T-helper 2 cell treated with Interferon-gamma antibody and Interleukin-4, amounts not matched to agents 100 ng/mL and 5 ng/mL, for 36 hours (primary cell): ENCODE data around the gene SLC15A5. TPM values are rescaled to one million over a fixed set of nuclear protein-coding genes. Genes with fewer than 3 reads are reported as not detected.

Source experiments
- intact Hi-C: fragments of 100-400 bp; cut with micrococcal nuclease; formaldehyde crosslinking; loops from one replicate; pipeline ENCODE4 v1.15.1; 2023
- total RNA-seq: library from RNA; stranded (reverse); gene quantifications from 2 replicates; pipeline ENCODE4 v1.2.3, GENCODE V29; 2022

Gene SLC15A5
- total RNA-seq, 1 donor from 2014 or later, result not detected

GRCh38 chr12:16184681-16185080, 92.8 kb downstream of the SLC15A5 start:
- intact Hi-C loops, result no loop called here

GRCh38 chr12:16183541-16183940, 93.9 kb downstream of the SLC15A5 start:
- intact Hi-C loops, result no loop called here

- intact Hi-C loops, result no loop called here
These were observed 101.6 kb downstream of the SLC15A5 start for GRCh38 chr12:16175840-16176239.

GRCh38 chr12:16174282-16174681, 103.2 kb downstream of the SLC15A5 start:
- intact Hi-C loops, result no loop called here

- intact Hi-C loops, result no loop called here
These were observed 106.1 kb downstream of the SLC15A5 start for GRCh38 chr12:16171348-16171747.

- intact Hi-C loops, result no loop called here
These were observed 109.4 kb downstream of the SLC15A5 start for GRCh38 chr12:16168078-16168477.

GRCh38 chr12:16166563-16167470, 110.7 kb downstream of the SLC15A5 start:
- intact Hi-C loops, result no loop called here

GRCh38 chr12:16165506-16165905, 112.0 kb downstream of the SLC15A5 start:
- intact Hi-C loops, result no loop called here

- intact Hi-C loops, result no loop called here
These were observed 113.6 kb downstream of the SLC15A5 start for GRCh38 chr12:16163901-16164300.

GRCh38 chr12:16163146-16163545, 114.3 kb downstream of the SLC15A5 start:
- intact Hi-C loops, result no loop called here

GRCh38 chr12:16159571-16159970, 117.9 kb downstream of the SLC15A5 start:
- intact Hi-C loops, result no loop called here

GRCh38 chr12:16158050-16158449, 119.4 kb downstream of the SLC15A5 start:
- intact Hi-C loops, result no loop called here

GRCh38 chr12:16155938-16156337, 121.5 kb downstream of the SLC15A5 start:
- intact Hi-C loops, result no loop called here

- intact Hi-C loops, result no loop called here
These were observed 122.5 kb downstream of the SLC15A5 start for GRCh38 chr12:16154990-16155389.

GRCh38 chr12:16152885-16153673, 124.4 kb downstream of the SLC15A5 start:
- intact Hi-C loops, result no loop called here

- intact Hi-C loops, result no loop called here
These were observed 127.2 kb downstream of the SLC15A5 start for GRCh38 chr12:16150276-16150675.

- intact Hi-C loops, result no loop called here
These were observed 128.5 kb downstream of the SLC15A5 start for GRCh38 chr12:16148938-16149337.

Other genes starting within 250 kb of the SLC15A5 start
- 1.2 and 1.4 TPM in 2 replicates for gene MGST1, start 70.0 kb upstream of the SLC15A5 start, total RNA-seq